K562 treated with DMSO at 1 percent for 24 hours (cell line): ENCODE measurements around the gene PCDHA5. TPM values are rescaled to one million over a fixed set of nuclear protein-coding genes. Genes with fewer than 3 reads are reported as not detected.

ENCODE experiments used
- total RNA-seq: library from RNA; unstranded; fragments of 300-600 nt; gene quantifications from 2 replicates; pipeline ENCODE4 v1.2.3, GENCODE V29; 2022; ENCODE audit warnings: low read depth; ENCODE audit not compliant: insufficient read depth

The PCDHA5 gene
- total RNA-seq, result 0.13 TPM in 1 of 2 replicates, not detected in the other

DNA sequence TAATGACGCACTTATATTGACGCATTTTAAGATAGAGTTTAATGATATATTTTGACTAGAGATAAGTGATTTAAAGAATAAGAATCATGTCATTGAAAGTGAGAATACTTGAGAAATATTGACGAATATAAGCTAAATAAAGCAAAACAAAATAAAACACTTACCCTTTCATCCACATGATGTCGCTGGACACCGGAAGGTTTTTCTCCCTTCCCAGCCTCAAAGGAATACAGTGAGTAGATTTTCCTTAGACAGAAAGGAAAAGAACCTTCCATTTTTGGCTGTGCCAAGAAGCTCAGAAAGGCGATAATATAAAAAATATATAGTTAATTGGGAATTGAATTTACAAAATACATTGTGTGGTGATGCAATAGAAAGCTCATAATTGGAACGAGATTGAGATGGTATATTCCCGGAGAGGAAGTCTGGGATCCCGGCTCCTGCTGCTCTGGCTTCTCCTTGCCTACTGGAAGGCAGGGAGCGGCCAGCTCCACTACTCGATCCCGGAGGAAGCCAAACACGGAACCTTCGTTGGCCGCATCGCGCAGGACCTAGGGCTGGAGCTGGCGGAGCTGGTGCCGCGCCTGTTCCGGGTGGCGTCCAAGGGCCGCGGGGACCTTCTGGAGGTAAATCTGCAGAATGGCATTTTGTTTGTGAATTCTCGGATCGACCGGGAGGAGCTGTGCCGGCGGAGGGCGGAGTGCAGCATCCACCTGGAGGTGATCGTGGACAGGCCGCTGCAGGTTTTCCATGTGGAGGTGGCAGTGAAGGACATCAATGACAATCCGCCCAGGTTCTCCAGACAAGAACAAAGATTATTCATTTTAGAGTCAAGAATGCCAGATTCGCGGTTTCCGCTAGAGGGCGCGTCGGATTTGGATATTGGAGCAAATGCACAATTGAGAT lies at the start of gene PCDHA5:
Gene PCDHA5, plus strand, starts transcription at position 239 of the 906 bp plus-strand sequence.

GRCh38 chr5:140785905-140786686 lies 35.3 kb upstream of the PCDHA5 start, which contains the start of gene PCDHA1:
Gene PCDHA1 (plus strand): TSS chr5:140786140.

DNA sequence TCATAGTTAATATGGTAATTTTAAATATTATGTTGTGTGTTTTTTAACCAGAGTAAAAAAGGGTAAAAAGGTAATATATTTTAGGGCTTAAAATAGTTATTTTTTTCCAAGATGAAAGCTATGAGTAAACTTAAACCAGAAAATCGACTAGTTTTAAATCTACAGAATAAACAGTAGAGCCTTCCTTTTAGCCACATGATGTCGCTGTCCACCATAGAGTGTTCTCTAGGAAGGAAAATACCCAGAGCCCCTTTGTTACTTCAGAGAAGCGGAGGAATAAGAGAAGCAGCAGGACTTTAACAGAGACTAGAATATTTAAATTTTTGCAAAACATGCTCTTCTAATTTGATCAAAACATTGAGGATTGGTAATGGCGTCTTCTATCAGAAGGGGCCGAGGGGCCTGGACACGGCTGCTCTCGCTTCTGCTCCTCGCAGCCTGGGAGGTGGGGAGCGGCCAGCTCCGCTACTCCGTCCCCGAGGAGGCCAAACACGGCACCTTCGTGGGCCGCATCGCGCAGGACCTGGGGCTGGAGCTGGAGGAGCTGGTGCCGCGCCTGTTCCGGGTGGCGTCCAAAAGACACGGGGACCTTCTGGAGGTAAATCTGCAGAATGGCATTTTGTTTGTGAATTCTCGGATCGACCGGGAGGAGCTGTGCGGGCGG lies 26.7 kb upstream of the PCDHA5 start, which contains the start of gene PCDHA2:
Gene PCDHA2, plus strand, starts transcription at position 258 of the 664 bp plus-strand sequence.

GRCh38 chr5:140800816-140801493 lies 20.5 kb upstream of the PCDHA5 start, which contains the start of gene PCDHA3:
Gene PCDHA3 (plus strand): TSS chr5:140801057.

DNA sequence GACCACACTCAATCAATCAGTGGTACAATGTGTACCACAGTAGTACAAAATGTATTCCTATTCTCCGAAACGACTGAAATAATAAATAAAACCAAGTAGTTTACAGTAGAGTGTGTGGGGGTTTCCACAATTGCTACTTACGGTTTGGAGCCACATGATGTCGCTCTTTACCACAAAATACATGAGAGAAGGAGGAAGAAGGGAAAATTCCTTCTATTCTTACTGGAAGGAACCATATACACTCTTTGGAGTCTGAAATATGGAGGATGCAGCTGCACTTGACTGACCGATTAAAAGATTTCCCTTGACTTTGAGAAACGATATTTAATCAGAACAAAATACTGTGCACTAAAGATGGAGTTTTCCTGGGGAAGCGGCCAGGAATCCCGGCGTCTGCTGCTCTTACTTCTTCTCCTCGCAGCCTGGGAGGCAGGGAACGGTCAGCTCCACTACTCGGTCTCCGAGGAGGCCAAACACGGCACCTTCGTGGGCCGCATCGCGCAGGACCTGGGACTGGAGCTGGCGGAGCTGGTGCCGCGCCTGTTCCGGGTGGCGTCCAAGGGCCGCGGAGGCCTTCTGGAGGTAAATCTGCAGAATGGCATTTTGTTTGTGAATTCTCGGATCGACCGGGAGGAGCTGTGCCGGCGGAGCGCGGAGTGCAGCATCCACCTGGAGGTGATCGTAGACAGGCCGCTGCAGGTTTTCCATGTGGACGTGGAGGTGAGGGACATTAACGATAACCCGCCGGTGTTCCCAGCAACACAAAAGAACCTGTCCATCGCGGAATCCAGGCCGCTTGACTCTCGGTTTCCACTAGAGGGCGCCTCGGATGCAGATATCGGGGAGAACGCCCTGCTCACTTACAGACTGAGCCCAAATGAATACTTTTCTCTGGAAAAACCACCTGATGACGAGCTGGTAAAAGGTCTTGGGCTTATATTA lies 14.3 kb upstream of the PCDHA5 start, which contains the start of gene PCDHA4:
Gene PCDHA4, plus strand, starts transcription at position 235 of the 942 bp plus-strand sequence.

GRCh38 chr5:140827704-140828361 lies 6.4 kb downstream of the PCDHA5 start, which contains the start of gene PCDHA6:
Gene PCDHA6 (plus strand): TSS chr5:140827960. CDS start chr5:140828092, 132 bp downstream.

DNA sequence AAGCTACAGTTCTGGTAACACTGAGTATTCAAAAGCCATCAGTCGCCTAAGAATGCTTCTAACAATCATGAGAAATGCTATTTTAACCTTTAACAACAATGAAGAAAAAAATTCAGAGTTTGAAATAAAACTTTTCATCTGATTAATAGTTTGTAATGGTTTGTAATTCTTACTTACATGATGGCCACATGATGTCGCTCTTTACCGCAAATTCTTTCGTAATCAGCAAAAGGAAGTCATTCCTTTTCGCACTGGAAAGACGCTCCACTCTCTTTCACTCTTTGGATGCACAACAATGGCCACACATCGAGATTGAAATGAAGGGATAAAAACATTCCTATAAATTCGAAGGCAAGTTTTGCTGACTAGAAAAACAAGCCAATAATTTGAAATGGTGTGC lies 12.6 kb downstream of the PCDHA5 start, which contains the start of gene PCDHA7:
Gene PCDHA7, plus strand, starts transcription at position 277 of the 400 bp plus-strand sequence. Its CDS starts 115 bp downstream, at position 392.

DNA sequence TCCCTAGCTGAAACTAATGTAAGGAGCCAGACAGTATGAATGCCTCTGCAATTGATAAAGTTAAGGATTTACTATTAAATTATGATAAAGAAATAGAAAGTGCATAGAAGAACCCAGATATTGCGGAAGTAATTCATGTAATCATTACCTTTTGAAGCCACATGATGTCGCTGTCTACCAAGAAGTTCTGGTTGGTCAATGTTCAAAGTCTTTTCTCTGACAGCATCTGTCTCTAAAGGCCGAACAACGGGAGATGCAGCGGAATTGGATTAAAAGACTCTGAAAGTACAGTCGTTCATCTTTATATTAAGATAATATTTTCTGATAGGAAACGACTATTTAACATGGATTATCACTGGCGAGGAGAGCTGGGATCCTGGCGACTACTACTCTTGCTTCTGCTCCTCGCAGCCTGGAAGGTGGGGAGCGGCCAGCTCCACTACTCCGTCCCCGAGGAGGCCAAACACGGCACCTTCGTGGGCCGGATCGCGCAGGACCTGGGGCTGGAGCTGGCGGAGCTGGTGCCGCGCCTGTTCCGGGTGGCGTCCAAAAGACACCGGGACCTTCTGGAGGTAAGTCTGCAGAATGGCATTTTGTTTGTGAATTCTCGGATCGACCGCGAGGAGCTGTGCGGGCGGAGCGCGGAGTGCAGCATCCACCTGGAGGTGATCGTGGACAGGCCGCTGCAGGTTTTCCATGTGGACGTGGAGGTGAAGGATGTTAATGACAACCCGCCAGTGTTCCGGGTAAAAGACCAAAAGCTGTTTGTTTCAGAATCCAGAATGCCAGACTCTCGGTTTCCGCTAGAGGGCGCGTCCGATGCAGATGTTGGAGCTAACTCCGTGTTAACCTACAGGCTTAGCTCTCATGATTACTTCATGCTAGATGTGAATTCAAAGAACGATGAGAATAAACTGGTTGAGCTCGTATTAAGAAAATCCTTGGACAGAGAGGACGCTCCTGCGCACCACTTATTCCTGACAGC lies 19.9 kb downstream of the PCDHA5 start, which contains the start of gene PCDHA8:
Gene PCDHA8, plus strand, starts transcription at position 210 of the 985 bp plus-strand sequence. Its CDS starts 135 bp downstream, at position 345.

GRCh38 chr5:140848139-140849102 lies 27.0 kb downstream of the PCDHA5 start, which contains the start of gene PCDHA9:
Gene PCDHA9 (plus strand): TSS chr5:140848382. CDS start chr5:140848496, 114 bp downstream.

GRCh38 chr5:140855772-140856674 lies 34.6 kb downstream of the PCDHA5 start, which contains the start of gene PCDHA10:
Gene PCDHA10 (plus strand): TSS chr5:140855897. CDS start chr5:140856049, 152 bp downstream.

GRCh38 chr5:140868721-140869554 lies 47.5 kb downstream of the PCDHA5 start, which contains the start of gene PCDHA11:
Gene PCDHA11 (plus strand): TSS chr5:140868957. CDS start chr5:140869104, 147 bp downstream.

